Progenitor cell of endocrine pancreas (in vitro differentiated cells): ENCODE data around the gene JAK3. TPM values are rescaled to one million over a fixed set of nuclear protein-coding genes. Genes with fewer than 3 reads are reported as not detected.

ENCODE experiments used
- DNase-seq: peaks from one replicate; pipeline ENCODE4 v3.0.0; 2021; ENCODE audit warnings: low spot score; ENCODE audit not compliant: unreplicated experiment
- H3K27ac Mint-ChIP-seq: 2 replicates; pipeline ENCODE4 v1.8.0; 2021; ENCODE audit warnings: mild to moderate bottlenecking, moderate library complexity, mixed read lengths
- H3K27me3 Mint-ChIP-seq: 2 replicates; pipeline ENCODE4 v1.8.0; 2021; ENCODE audit warnings: mixed read lengths
- H3K36me3 Mint-ChIP-seq: 2 replicates; pipeline ENCODE4 v1.8.0; 2022; ENCODE audit warnings: mixed read lengths; ENCODE audit not compliant: insufficient read depth
- H3K4me1 Mint-ChIP-seq: 2 replicates; pipeline ENCODE4 v1.8.0; 2021; ENCODE audit warnings: low read depth, mixed read lengths
- H3K4me3 Mint-ChIP-seq: 2 replicates; pipeline ENCODE4 v1.8.0; 2021; ENCODE audit warnings: low read depth, mild to moderate bottlenecking, moderate library complexity, mixed read lengths
- H3K9me3 Mint-ChIP-seq: 2 replicates; pipeline ENCODE4 v1.8.0; 2021; ENCODE audit warnings: low read depth, mixed read lengths
- CTCF ChIP-seq: fragments of 200-600 bp; sonication (generic); IDR thresholded peaks from one replicate; pipeline ENCODE4 v1.5.0; 2021; ENCODE audit warnings: antibody characterized with exemption, mild to moderate bottlenecking; ENCODE audit not compliant: unreplicated experiment
- total RNA-seq: library from RNA; stranded (reverse); gene quantifications from 2 replicates; pipeline ENCODE4 v1.2.1, GENCODE V29; 2021

JAK3 gene
- total RNA-seq, 1 donor from 2014 or later, result 0.74 TPM

DNA sequence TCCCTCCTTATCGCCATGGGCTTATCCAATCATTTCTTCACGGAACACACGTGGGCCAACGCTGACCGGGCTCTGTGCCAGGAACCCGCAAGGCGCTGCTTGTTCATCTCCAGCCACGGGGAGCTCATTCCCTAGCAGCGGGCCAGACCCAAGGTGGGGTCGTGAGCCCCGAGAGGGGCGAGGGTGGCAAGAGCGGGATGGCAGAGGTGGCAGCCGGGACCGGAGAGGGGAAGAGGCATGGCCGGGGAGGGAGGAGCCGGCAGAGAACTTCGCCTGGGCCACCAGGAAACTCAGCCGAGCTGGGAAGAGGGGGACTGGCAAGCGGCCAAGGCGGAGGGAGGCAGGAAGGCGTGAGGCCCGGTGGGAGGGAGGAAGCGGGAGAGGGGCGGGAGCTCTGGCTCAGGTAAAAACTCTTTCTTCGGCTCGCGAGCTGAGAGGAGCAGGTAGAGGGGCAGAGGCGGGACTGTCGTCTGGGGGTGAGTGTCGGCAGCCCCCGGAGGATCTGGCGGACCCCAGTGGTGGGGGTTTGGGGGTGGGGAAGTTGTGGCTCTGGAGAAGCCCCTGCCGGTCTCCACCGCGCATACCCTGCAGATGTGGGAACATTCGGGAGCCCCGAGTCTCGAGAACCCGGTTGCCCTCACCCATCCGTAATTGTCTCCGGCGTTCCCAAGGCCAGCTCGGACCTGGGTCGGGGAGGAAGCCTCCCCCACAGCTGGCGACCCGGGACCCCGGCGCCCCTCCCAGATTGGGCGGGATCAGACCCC is 52.9 kb downstream of the JAK3 start, which contains the start of gene B3GNT3:
Gene B3GNT3, plus strand, starts transcription at position 408 of the 764 bp plus-strand sequence. CDS start 12,670 bp downstream, outside the sequence.
- no peaks in the 10 kb centered on the region for H3K4me1 Mint-ChIP-seq
- no peak for TF ChIP-seq CTCF
- peaks cover 47% of the 10 kb centered on the region for H3K27me3 Mint-ChIP-seq
- no peak for DNase-seq
- no peak within 1 kb of the TSS for H3K27ac Mint-ChIP-seq
- no peak within 1 kb of the TSS for H3K4me3 Mint-ChIP-seq
- H3K9me3 Mint-ChIP-seq, result no peaks in the 10 kb centered on the region
- H3K36me3 Mint-ChIP-seq, result no peaks in the 10 kb centered on the region

GRCh38 chr19:17794412-17794730 is 53.4 kb downstream of the JAK3 start:
- H3K27ac Mint-ChIP-seq, result no peak overlapping the region
- no peak for DNase-seq
- no peaks in the 10 kb centered on the region for H3K36me3 Mint-ChIP-seq
- TF ChIP-seq CTCF, result no peak
- H3K4me3 Mint-ChIP-seq, result no peak overlapping the region
- H3K4me1 Mint-ChIP-seq, result no peaks in the 10 kb centered on the region
- peaks cover 47% of the 10 kb centered on the region for H3K27me3 Mint-ChIP-seq
- no peaks in the 10 kb centered on the region for H3K9me3 Mint-ChIP-seq

DNA sequence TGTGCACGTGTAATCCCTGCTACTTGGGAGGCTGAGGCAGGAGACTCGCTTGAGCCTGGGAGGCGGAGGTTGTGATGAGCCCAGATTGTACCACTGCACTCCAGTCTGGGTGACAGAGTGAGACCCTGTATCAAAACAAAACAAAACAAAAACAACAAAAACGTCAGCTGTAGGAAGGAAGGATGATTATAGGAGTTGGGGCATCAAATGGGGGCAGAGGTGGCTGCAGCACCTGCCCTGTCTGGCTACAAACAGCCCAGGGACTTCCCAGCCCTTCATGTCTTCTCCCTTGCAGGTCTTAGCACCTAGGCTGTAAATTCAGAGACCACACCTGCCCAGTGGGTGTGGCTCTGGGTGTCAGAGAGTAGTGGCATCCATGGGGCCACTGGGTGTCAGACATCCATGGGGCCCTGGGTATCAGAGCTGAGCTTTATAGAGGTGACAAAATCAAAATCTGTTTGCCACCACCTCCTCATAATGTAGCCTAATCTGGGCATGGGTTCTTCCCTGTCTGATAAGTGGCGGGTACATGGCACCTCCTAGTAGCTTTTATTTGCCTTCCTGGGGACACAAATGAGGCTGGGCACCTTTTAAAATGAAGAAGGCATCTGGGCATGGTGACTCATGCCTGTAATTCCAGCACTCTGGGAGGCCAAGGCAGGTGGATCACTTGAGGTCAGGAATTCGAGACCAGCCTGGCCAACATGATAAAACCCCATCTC is 57.6 kb downstream of the JAK3 start:
- no peaks in the 10 kb centered on the region for H3K9me3 Mint-ChIP-seq
- H3K4me3 Mint-ChIP-seq, result no peak overlapping the region
- peaks cover 31% of the 10 kb centered on the region for H3K27me3 Mint-ChIP-seq
- H3K27ac Mint-ChIP-seq, result no peak overlapping the region
- H3K36me3 Mint-ChIP-seq, result no peaks in the 10 kb centered on the region
- no peaks in the 10 kb centered on the region for H3K4me1 Mint-ChIP-seq
- TF ChIP-seq CTCF, result no peak
- no peak for DNase-seq

- no peaks in the 10 kb centered on the region for H3K36me3 Mint-ChIP-seq
- no peak for DNase-seq
- H3K4me3 Mint-ChIP-seq, result no peak overlapping the region
- H3K9me3 Mint-ChIP-seq, result no peaks in the 10 kb centered on the region
- no peak overlapping the region for H3K27ac Mint-ChIP-seq
- no peak for TF ChIP-seq CTCF
- no peaks in the 10 kb centered on the region for H3K4me1 Mint-ChIP-seq
- H3K27me3 Mint-ChIP-seq, result peaks cover 16% of the 10 kb centered on the region
Measured at GRCh38 chr19:17788632-17789031, 59.1 kb downstream of the JAK3 start.

GRCh38 chr19:17787274-17787913 is 60.4 kb downstream of the JAK3 start:
- no peaks in the 10 kb centered on the region for H3K9me3 Mint-ChIP-seq
- DNase-seq, result no peak
- no peak for TF ChIP-seq CTCF

More at GRCh38 chr19:17787274-17787913, 60.4 kb downstream of the JAK3 start:
- no peak overlapping the region for H3K4me3 Mint-ChIP-seq
- H3K36me3 Mint-ChIP-seq, result no peaks in the 10 kb centered on the region
- no peaks in the 10 kb centered on the region for H3K4me1 Mint-ChIP-seq
- peaks cover 12% of the 10 kb centered on the region for H3K27me3 Mint-ChIP-seq
- no peak overlapping the region for H3K27ac Mint-ChIP-seq
